Measurements from ENCODE around the gene ASAP2. TPM values are rescaled to one million over a fixed set of nuclear protein-coding genes. Genes with fewer than 3 reads are reported as not detected.

ASAP2 gene
- total RNA-seq, 1 donor from 2014 or later, result 49.6 TPM

DNA sequence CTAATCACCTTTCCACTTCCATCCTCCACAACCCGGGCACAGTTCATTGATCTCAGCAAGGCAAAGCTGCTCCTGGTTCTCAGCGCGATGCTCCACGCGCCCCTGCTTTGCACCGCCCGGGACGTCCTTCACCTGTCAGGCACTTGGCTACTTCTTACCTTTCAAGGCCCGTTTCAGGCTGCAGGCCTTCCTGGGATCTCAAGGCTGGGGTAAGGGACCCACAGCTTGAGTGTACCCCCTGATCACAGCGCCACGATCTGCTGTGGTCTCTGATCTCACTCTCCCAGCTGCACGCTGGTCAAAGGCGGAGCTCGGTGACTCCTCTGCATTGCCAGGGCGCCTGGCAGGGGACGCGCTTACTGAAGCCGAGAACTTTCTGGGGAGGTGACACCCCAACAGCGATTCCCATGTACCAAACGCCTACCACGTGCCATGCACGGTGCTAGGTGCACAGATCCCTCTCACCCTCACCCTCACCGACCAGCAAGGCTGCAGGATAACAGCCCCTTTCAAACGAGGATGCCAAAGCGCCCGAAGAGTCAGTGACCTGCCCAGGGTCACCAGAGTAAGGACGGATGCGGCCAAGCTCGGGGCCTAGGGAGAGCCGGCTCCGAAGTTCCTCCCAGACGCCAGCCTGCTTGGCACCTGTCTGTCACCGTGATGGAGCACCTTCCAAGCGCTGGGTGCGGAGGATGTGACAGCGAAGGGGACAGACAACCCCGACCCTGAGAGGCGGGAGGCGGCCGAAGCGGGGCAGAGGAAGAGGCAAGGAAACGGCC, 215.9 kb downstream of the ASAP2 start:
- peaks cover 2% of the 10 kb centered on the region for H3K27me3 Mint-ChIP-seq (ENCODE audit: unreplicated experiment)
- H3K27ac Mint-ChIP-seq (ENCODE audit: unreplicated experiment), result peak overlapping the region; percentile 40
- H3K4me1 Mint-ChIP-seq (ENCODE audit: low read depth, unreplicated experiment), result peaks cover 29% of the 10 kb centered on the region
- no peaks in the 10 kb centered on the region for H3K36me3 Mint-ChIP-seq (ENCODE audit: unreplicated experiment)
- peak overlapping the region; percentile 87 for H3K4me3 Mint-ChIP-seq (ENCODE audit: unreplicated experiment)
- no peak for TF ChIP-seq CTCF (IDR thresholded peaks at IDR 0.05; ENCODE audit: partially characterized antibody, unreplicated experiment)
- no peak for DNase-seq
- peaks cover 4% of the 10 kb centered on the region for H3K9me3 Mint-ChIP-seq (ENCODE audit: unreplicated experiment)

GRCh38 chr2:9423100-9423921, 216.7 kb downstream of the ASAP2 start, which contains the start of the genes CPSF3 and ITGB1BP1:
TSS of gene CPSF3 (plus strand) at chr2:9423654. CDS start at chr2:9423774, 120 bp downstream.
TSS of gene ITGB1BP1 (minus strand) at chr2:9423528. CDS start at chr2:9418697, 4,831 bp downstream.
- no peak for TF ChIP-seq CTCF (IDR thresholded peaks at IDR 0.05; ENCODE audit: partially characterized antibody, unreplicated experiment)
- Mint-ChIP-seq H3K9me3 (ENCODE audit: unreplicated experiment) (peaks cover 4% of the 10 kb centered on the region), H3K4me3 (ENCODE audit: unreplicated experiment) (peak within 1 kb of the TSS; percentile 87), H3K4me1 (ENCODE audit: low read depth, unreplicated experiment) (peaks cover 29% of the 10 kb centered on the region), H3K27me3 (ENCODE audit: unreplicated experiment) (peaks cover 2% of the 10 kb centered on the region), H3K27ac (ENCODE audit: unreplicated experiment) (peak within 1 kb of the TSS; percentile 81), H3K36me3 (ENCODE audit: unreplicated experiment) (no peaks in the 10 kb centered on the region)
- DNase-seq, result peak; percentile 99

- Mint-ChIP-seq H3K9me3 (ENCODE audit: unreplicated experiment) (peaks cover 4% of the 10 kb centered on the region), H3K27ac (ENCODE audit: unreplicated experiment) (peak overlapping the region; percentile 81), H3K4me1 (ENCODE audit: low read depth, unreplicated experiment) (peaks cover 29% of the 10 kb centered on the region), H3K4me3 (ENCODE audit: unreplicated experiment) (no peak overlapping the region), H3K27me3 (ENCODE audit: unreplicated experiment) (peaks cover 2% of the 10 kb centered on the region), H3K36me3 (ENCODE audit: unreplicated experiment) (no peaks in the 10 kb centered on the region)
- TF ChIP-seq CTCF (IDR thresholded peaks at IDR 0.05; ENCODE audit: partially characterized antibody, unreplicated experiment), result no peak
- DNase-seq, result no peak
Observed at GRCh38 chr2:9423922-9424272, 217.3 kb downstream of the ASAP2 start.

DNA sequence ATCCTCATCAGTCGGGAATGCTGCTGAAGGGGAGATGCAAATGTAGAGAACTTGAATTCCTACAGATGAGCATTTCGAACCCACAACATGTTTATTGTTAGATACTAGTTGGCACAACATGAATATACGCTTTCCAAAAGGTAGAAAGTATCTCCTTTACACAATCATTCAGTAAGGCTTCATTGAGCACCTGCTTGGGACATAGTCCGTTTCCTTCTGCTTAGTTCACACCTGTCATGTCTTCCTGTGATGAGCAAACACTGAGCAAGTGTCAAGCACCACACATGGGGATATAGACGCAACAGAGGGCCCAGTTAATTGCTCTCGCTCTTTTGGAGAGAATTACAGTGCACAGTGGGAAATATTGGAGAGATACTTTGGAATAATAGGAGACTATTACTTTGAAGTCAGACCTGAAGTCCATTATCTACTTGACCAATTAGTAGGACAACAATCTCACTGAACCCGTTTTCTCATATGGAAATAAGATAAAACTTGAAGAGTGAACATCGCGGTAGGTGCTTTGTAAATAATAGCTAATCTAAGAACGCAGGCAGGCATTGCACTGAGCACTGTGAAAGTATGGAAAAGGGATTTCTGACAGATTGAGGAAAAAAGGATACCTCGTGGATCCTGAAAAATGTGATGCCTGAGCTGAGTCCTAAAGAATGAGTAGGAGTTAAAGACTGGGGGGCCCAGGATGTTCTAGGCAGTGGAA, 218.0 kb downstream of the ASAP2 start:
- no peak for DNase-seq
- H3K27ac Mint-ChIP-seq (ENCODE audit: unreplicated experiment), result no peak overlapping the region
- peaks cover 4% of the 10 kb centered on the region for H3K9me3 Mint-ChIP-seq (ENCODE audit: unreplicated experiment)
- H3K27me3 Mint-ChIP-seq (ENCODE audit: unreplicated experiment), result peaks cover 2% of the 10 kb centered on the region
- H3K4me3 Mint-ChIP-seq (ENCODE audit: unreplicated experiment), result no peak overlapping the region
- no peak for TF ChIP-seq CTCF (IDR thresholded peaks at IDR 0.05; ENCODE audit: partially characterized antibody, unreplicated experiment)
- H3K4me1 Mint-ChIP-seq (ENCODE audit: low read depth, unreplicated experiment), result peaks cover 24% of the 10 kb centered on the region
- H3K36me3 Mint-ChIP-seq (ENCODE audit: unreplicated experiment), result no peaks in the 10 kb centered on the region
